HG03469 (cell line): ENCODE results near the gene SLC22A23.

ENCODE experiments used
- ATAC-seq: cut with Tn5 transposase; IDR thresholded peaks from one replicate; pipeline ENCODE4 v1.9.1; 2021; ENCODE audit warnings: mild to moderate bottlenecking, moderate library complexity, moderate number of reproducible peaks; ENCODE audit not compliant: unreplicated experiment

SLC22A23 gene

GRCh38 chr6:3447005-3447404 is 9.8 kb downstream of the SLC22A23 start:
- ATAC-seq = no peak

- no peak for ATAC-seq
These were observed 10.7 kb downstream of the SLC22A23 start for GRCh38 chr6:3446184-3446583.

GRCh38 chr6:3444276-3445088 is 12.4 kb downstream of the SLC22A23 start:
- ATAC-seq = no peak

- no peak for ATAC-seq
These were observed 13.7 kb downstream of the SLC22A23 start for GRCh38 chr6:3443221-3443515.

- no peak for ATAC-seq
These were observed 14.2 kb downstream of the SLC22A23 start for GRCh38 chr6:3442431-3443220.

GRCh38 chr6:3440911-3441310 is 15.9 kb downstream of the SLC22A23 start:
- ATAC-seq = no peak

- ATAC-seq = no peak
These were observed 16.9 kb downstream of the SLC22A23 start for GRCh38 chr6:3439961-3440360.

GRCh38 chr6:3438190-3439167 is 18.4 kb downstream of the SLC22A23 start:
- no peak for ATAC-seq

GRCh38 chr6:3433005-3433404 is 23.8 kb downstream of the SLC22A23 start:
- no peak for ATAC-seq

- no peak for ATAC-seq
These were observed 24.4 kb downstream of the SLC22A23 start for GRCh38 chr6:3432416-3432815.

- ATAC-seq = no peak
These were observed 24.9 kb downstream of the SLC22A23 start for GRCh38 chr6:3431994-3432393.

GRCh38 chr6:3429211-3429610 is 27.6 kb downstream of the SLC22A23 start:
- no peak for ATAC-seq

- no peak for ATAC-seq
These were observed 28.1 kb downstream of the SLC22A23 start for GRCh38 chr6:3428700-3429099.

- ATAC-seq = no peak
These were observed 28.6 kb downstream of the SLC22A23 start for GRCh38 chr6:3428247-3428646.

- ATAC-seq = no peak
These were observed 29.2 kb downstream of the SLC22A23 start for GRCh38 chr6:3427687-3428085.

- ATAC-seq = no peak
These were observed 29.7 kb downstream of the SLC22A23 start for GRCh38 chr6:3426927-3427686.

GRCh38 chr6:3426091-3426926 is 30.5 kb downstream of the SLC22A23 start:
- ATAC-seq = no peak

GRCh38 chr6:3425574-3425973 is 31.3 kb downstream of the SLC22A23 start:
- no peak for ATAC-seq

GRCh38 chr6:3424185-3424927 is 32.5 kb downstream of the SLC22A23 start:
- no peak for ATAC-seq
